GM23248 (cell line): ENCODE measurements around the gene UBAC2.

Experiments
- EZH2 ChIP-seq: fragments of 200-600 bp; sonication (generic); IDR thresholded peaks from 2 replicates; pipeline ENCODE4 v1.6.1; 2018; ENCODE audit warnings: antibody characterized with exemption, mild to moderate bottlenecking; ENCODE audit not compliant: insufficient read depth, poor library complexity, severe bottlenecking
- EZH2phosphoT487 ChIP-seq: fragments of 200-600 bp; sonication (generic); IDR thresholded peaks from 2 replicates; pipeline ENCODE4 v1.6.1; 2018; ENCODE audit warnings: antibody characterized with exemption, moderate library complexity, mild to moderate bottlenecking, low read depth; ENCODE audit not compliant: insufficient read depth

- no peak for TF ChIP-seq EZH2
- no peak for TF ChIP-seq EZH2phosphoT487
Observed at GRCh38 chr13:99435998-99436397, 235.3 kb downstream of the UBAC2 start.
